ENCODE measurements around the gene IL17C. TPM values are rescaled to one million over a fixed set of nuclear protein-coding genes. Genes with fewer than 3 reads are reported as not detected.

IL17C gene
- total RNA-seq, 1 donor from 2014 or later: not detected

DNA sequence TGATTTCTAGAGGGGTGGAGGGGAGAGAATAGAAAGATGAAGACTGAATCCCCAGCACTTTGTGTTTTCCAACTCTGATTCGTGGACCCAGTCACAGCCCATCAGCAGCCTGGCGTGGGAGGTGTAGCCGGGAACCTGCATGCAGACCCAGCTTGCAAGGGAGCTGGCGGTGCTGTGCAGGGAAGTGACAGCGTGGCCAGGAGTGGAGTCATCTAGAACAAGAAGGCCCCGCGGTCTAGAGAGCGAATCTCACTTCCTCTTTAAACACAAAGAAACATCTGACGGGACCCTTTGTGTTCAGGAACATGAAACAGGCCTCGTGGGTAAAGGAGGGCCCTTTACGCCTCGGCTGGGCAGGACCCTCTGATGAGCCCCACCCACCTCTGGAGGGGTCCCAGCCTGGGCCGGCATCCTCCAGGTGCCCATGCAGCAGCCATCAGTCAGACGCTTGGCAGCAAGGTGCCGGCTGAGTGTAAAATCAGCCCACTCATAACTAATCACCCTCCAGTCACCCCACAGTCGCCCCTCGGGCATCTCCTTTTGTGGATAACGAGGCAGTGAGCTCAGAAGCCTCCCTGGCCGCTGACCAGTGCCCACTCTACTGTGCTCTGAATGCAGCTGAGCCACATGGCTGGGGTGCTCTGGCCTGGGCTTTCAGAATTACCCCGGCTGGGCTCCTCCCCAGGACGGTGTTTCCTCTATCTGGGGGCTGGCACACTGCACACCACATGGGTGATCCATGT is 43.5 kb downstream of the IL17C start:
- Mint-ChIP-seq H3K4me3 (ENCODE audit: unreplicated experiment) (no peak overlapping the region), H3K4me1 (ENCODE audit: low read depth, unreplicated experiment) (peaks cover 1% of the 10 kb centered on the region), H3K27ac (ENCODE audit: unreplicated experiment) (no peak overlapping the region), H3K9me3 (ENCODE audit: unreplicated experiment) (no peaks in the 10 kb centered on the region), H3K36me3 (ENCODE audit: unreplicated experiment) (no peaks in the 10 kb centered on the region), H3K27me3 (ENCODE audit: unreplicated experiment) (peaks cover 8% of the 10 kb centered on the region)
- TF ChIP-seq, protein P1, sequence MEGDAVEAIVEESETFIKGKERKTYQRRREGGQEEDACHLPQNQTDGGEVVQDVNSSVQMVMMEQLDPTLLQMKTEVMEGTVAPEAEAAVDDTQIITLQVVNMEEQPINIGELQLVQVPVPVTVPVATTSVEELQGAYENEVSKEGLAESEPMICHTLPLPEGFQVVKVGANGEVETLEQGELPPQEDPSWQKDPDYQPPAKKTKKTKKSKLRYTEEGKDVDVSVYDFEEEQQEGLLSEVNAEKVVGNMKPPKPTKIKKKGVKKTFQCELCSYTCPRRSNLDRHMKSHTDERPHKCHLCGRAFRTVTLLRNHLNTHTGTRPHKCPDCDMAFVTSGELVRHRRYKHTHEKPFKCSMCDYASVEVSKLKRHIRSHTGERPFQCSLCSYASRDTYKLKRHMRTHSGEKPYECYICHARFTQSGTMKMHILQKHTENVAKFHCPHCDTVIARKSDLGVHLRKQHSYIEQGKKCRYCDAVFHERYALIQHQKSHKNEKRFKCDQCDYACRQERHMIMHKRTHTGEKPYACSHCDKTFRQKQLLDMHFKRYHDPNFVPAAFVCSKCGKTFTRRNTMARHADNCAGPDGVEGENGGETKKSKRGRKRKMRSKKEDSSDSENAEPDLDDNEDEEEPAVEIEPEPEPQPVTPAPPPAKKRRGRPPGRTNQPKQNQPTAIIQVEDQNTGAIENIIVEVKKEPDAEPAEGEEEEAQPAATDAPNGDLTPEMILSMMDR (IDR thresholded peaks at IDR 0.05; ENCODE audit: partially characterized antibody, unreplicated experiment): no peak
- DNase-seq: no peak

DNA sequence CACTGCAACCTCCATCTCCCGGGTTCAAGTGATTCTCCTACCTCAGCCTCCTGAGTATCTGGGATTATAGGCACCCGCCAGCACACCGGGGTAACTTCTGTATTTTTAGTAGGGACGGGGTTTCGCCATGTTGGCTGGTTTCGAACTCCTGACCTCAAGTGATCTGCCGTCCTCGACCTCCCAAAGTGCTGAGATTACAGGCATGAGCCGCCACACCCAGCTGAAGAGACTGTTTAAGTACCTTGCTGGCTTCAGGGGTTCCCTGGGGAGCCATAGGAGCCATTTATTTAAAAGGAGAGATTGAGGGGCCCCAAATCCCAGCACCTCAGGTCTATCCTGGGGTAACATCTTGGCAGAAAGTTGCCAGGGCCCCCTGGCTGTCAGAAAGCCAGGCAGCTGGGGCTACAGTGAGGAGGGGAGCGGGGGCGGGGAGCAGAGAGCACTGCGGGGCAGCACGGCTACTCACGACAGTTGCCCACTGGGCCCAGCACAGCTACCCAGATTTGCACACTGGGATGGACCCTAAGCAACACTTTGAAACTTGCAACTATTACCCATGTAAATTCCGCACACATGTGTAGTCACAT is 46.3 kb downstream of the IL17C start:
- TF ChIP-seq, protein P1 (IDR thresholded peaks at IDR 0.05; ENCODE audit: partially characterized antibody, unreplicated experiment): no peak
- Mint-ChIP-seq H3K4me1 (ENCODE audit: low read depth, unreplicated experiment) (peaks cover 1% of the 10 kb centered on the region), H3K4me3 (ENCODE audit: unreplicated experiment) (no peak overlapping the region), H3K36me3 (ENCODE audit: unreplicated experiment) (no peaks in the 10 kb centered on the region), H3K27me3 (ENCODE audit: unreplicated experiment) (peaks cover 10% of the 10 kb centered on the region), H3K27ac (ENCODE audit: unreplicated experiment) (no peak overlapping the region), H3K9me3 (ENCODE audit: unreplicated experiment) (no peaks in the 10 kb centered on the region)
- DNase-seq: no peak

DNA sequence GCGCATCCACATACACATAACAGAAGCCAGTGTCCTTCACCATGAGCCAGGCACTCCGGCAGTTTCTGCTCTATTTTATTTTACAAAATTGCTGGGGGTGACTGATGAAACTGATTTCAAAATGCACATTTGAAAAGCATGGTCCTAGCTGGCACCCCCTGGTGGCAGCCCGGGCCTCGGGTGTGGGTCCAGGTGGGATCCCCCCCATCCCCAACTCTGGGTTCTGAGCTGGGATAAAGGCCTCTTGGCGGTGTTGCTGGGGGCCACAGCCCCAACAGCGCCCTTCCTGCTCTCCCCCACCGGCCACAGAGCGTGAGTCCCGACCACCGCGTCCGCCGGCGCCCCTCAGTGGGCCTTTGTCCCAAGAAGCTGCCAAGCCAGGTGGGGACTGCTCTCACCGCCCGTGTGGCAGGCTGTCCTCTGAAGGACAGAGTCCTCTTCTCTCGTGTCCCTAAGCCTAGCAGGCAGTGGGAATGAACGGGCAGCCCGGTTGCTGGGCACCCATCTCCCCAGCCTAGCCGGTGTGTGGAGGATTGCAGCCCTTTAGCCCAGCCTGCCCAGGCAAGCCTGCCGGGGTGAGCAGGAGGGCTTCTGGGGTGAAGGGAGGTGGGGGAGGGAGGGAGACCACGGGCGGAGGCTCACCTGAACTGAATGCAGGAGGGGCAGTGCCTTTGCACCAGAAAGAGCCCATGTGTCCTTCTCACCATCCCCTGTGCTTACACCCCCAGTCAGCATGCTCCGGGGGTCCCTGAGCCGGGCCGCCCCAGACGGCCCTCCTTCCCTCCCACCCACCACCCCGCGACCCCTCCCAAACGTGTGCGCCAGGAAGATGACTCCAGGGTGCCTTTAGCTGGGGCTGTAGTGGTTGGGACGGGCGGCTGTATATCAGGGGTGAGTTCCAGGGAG is 47.0 kb downstream of the IL17C start:
- peaks cover 10% of the 10 kb centered on the region for H3K27me3 Mint-ChIP-seq (ENCODE audit: unreplicated experiment)
- no peak overlapping the region for H3K27ac Mint-ChIP-seq (ENCODE audit: unreplicated experiment)
- H3K9me3 Mint-ChIP-seq (ENCODE audit: unreplicated experiment): no peaks in the 10 kb centered on the region
- DNase-seq: no peak
- no peaks in the 10 kb centered on the region for H3K36me3 Mint-ChIP-seq (ENCODE audit: unreplicated experiment)
- no peak overlapping the region for H3K4me3 Mint-ChIP-seq (ENCODE audit: unreplicated experiment)
- H3K4me1 Mint-ChIP-seq (ENCODE audit: low read depth, unreplicated experiment): peaks cover 1% of the 10 kb centered on the region
- TF ChIP-seq, protein P1 (IDR thresholded peaks at IDR 0.05; ENCODE audit: partially characterized antibody, unreplicated experiment): peak; percentile 43

DNA sequence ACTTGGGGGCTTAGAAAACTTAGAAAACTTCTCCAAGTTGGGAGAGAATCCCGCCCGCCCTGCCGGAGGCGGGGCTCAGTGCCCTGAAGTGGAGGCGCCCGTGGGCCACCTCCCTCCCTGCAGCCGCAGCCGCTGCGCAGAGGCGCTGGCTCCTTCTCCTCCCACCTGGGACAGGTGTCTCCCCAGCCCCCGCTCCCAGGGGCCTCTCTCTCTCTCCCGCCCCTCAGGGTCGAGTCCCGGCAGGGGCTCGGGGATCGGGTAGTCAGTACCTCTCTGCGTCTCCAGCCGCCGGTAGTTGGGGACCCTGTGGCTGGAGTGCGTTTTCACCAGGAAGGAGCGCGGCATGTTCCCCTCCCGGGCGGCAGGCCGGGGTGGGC is 47.7 kb downstream of the IL17C start:
- no peak overlapping the region for H3K27ac Mint-ChIP-seq (ENCODE audit: unreplicated experiment)
- no peaks in the 10 kb centered on the region for H3K36me3 Mint-ChIP-seq (ENCODE audit: unreplicated experiment)
- H3K9me3 Mint-ChIP-seq (ENCODE audit: unreplicated experiment): no peaks in the 10 kb centered on the region
- DNase-seq: no peak
- peaks cover 10% of the 10 kb centered on the region for H3K27me3 Mint-ChIP-seq (ENCODE audit: unreplicated experiment)
- peaks cover 1% of the 10 kb centered on the region for H3K4me1 Mint-ChIP-seq (ENCODE audit: low read depth, unreplicated experiment)
- TF ChIP-seq, protein P1 (IDR thresholded peaks at IDR 0.05; ENCODE audit: partially characterized antibody, unreplicated experiment): no peak
- H3K4me3 Mint-ChIP-seq (ENCODE audit: unreplicated experiment): no peak overlapping the region

Data from glutamatergic neuron (in vitro differentiated cells).